Liver (tissue), 9 donors: ENCODE results near the gene COL5A1. TPM values are rescaled to one million over a fixed set of nuclear protein-coding genes. Genes with fewer than 3 reads are reported as not detected.

ENCODE experiments used
- DNase-seq: peaks from one replicate; pipeline ENCODE4 v3.0.0-alpha.2; 2017; ENCODE audit warnings: low spot score
- H3K27ac ChIP-seq, 2 donors: one replicate each; pipeline ENCODE4 v1.7.0; 2013; ENCODE audit warnings: inconsistent platforms in 2 of 2, low read length in 2 of 2, control low read depth in 1 of 2, low read depth in 1 of 2, mild to moderate bottlenecking in 1 of 2
- H3K27me3 ChIP-seq, 4 donors: one replicate each; pipeline versions ENCODE4 v1.6.1 to v1.7.0; 2013; ENCODE audit warnings: low read length in 3 of 4, inconsistent platforms in 1 of 4, mild to moderate bottlenecking in 1 of 4, moderate library complexity in 1 of 4; ENCODE audit not compliant: control insufficient read depth in 4 of 4, insufficient read depth in 4 of 4
- H3K36me3 ChIP-seq, 4 donors: one replicate each; pipeline versions ENCODE4 v1.6.1 to v1.7.0; 2013; ENCODE audit warnings: low read length in 3 of 4, mild to moderate bottlenecking in 3 of 4, low read depth in 1 of 4, moderate library complexity in 1 of 4; ENCODE audit not compliant: control insufficient read depth in 4 of 4, insufficient read depth in 3 of 4
- H3K4me1 ChIP-seq, 4 donors: one replicate each; pipeline versions ENCODE4 v1.6.1 to v1.7.0; 2013; ENCODE audit warnings: low read length in 3 of 4, mild to moderate bottlenecking in 3 of 4, moderate library complexity in 1 of 4; ENCODE audit not compliant: control insufficient read depth in 4 of 4, insufficient read depth in 4 of 4
- H3K4me3 ChIP-seq, 3 donors: one replicate each; pipeline versions ENCODE4 v1.6.1 to v1.7.0; 2013; ENCODE audit warnings: low read length in 3 of 3, control low read depth in 1 of 3, low read depth in 1 of 3, mild to moderate bottlenecking in 1 of 3
- H3K9ac ChIP-seq, 2 donors: one replicate each; pipeline ENCODE4 v1.7.0; 2013; ENCODE audit warnings: low read length in 2 of 2, mild to moderate bottlenecking in 2 of 2, moderate library complexity in 2 of 2, control low read depth in 1 of 2, low read depth in 1 of 2
- H3K9me3 ChIP-seq, 4 donors: one replicate each; pipeline versions ENCODE4 v1.6.1 to v1.7.0; 2013; ENCODE audit warnings: low read length in 3 of 4; ENCODE audit not compliant: control insufficient read depth in 4 of 4
- EGR1 ChIP-seq, 2 donors: IDR thresholded peaks; 2 replicates each; pipeline ENCODE4 v1.6.1; 2016 to 2018; ENCODE audit warnings: antibody characterized with exemption in 2 of 2, low read depth in 2 of 2
- FOXA1 ChIP-seq: IDR thresholded peaks from 2 replicates; pipeline ENCODE4 v1.6.1; 2016; ENCODE audit warnings: antibody characterized with exemption
- FOXA2 ChIP-seq: IDR thresholded peaks from 2 replicates; pipeline ENCODE4 v1.6.1; 2016; ENCODE audit warnings: antibody characterized with exemption
- GABPA ChIP-seq, 2 donors: IDR thresholded peaks in 1 of 2; conservative IDR thresholded peaks in 1 of 2; 2 replicates each; pipeline ENCODE4 v1.6.1; 2016; ENCODE audit warnings: antibody characterized with exemption in 2 of 2, mild to moderate bottlenecking in 1 of 2, moderate library complexity in 1 of 2
- HNF4A ChIP-seq, 2 donors: conservative IDR thresholded peaks; 2 replicates each; pipeline ENCODE4 v1.6.1; 2016; ENCODE audit warnings: antibody characterized with exemption in 2 of 2, mild to moderate bottlenecking in 2 of 2
- HNF4G ChIP-seq: IDR thresholded peaks from 2 replicates; pipeline ENCODE4 v1.6.1; 2016; ENCODE audit warnings: antibody characterized with exemption
- JUND ChIP-seq, 2 donors: IDR thresholded peaks; 2 replicates each; pipeline ENCODE4 v1.6.1; 2016; ENCODE audit warnings: antibody characterized with exemption in 2 of 2
- MAX ChIP-seq: IDR thresholded peaks from 2 replicates; pipeline ENCODE4 v1.6.1; 2016; ENCODE audit warnings: antibody characterized with exemption
- NR2F2 ChIP-seq: IDR thresholded peaks from 2 replicates; pipeline ENCODE4 v1.6.1; 2016; ENCODE audit warnings: antibody characterized with exemption
- RAD21 ChIP-seq, 2 donors: IDR thresholded peaks; 2 replicates each; pipeline ENCODE4 v1.6.1; 2016; ENCODE audit warnings: antibody characterized with exemption in 2 of 2, mild to moderate bottlenecking in 2 of 2
- REST ChIP-seq: IDR thresholded peaks from 2 replicates; pipeline ENCODE4 v1.6.1; 2016; ENCODE audit warnings: antibody characterized with exemption, mild to moderate bottlenecking
- RXRA ChIP-seq, 2 donors: IDR thresholded peaks; 2 replicates each; pipeline ENCODE4 v1.6.1; 2017 to 2018; ENCODE audit warnings: antibody characterized with exemption in 2 of 2, mild to moderate bottlenecking in 1 of 2
- SP1 ChIP-seq: IDR thresholded peaks from 2 replicates; pipeline ENCODE4 v1.6.1; 2018; ENCODE audit warnings: antibody characterized with exemption, mild to moderate bottlenecking
- TAF1 ChIP-seq: conservative IDR thresholded peaks from 2 replicates; pipeline ENCODE4 v1.6.1; 2016; ENCODE audit warnings: antibody characterized with exemption, mild to moderate bottlenecking
- YY1 ChIP-seq: IDR thresholded peaks from 2 replicates; pipeline ENCODE4 v1.6.1; 2016; ENCODE audit warnings: antibody characterized with exemption, mild to moderate bottlenecking
- ZBTB33 ChIP-seq: IDR thresholded peaks from 2 replicates; pipeline ENCODE4 v1.6.1; 2016; ENCODE audit warnings: antibody characterized with exemption
- WGBS: extraction: QIAGEN DNeasy Blood & Tissue Kit; methylation state at CpG from one replicate; pipeline ENCODE4 v1.1.7; 2013; 5-methylcytosine and 5-hydroxymethylcytosine counted together
- polyA plus RNA-seq, 2 donors: library from polyadenylated mRNA; stranded (reverse) in 1 of 2; unstranded in 1 of 2; fragments of 200-250 nt in 1 of 2; fragments of >200 nt in 1 of 2; fragmentation: Nextera tagmentation in 1 of 2; extraction: Ambion mirVana in 1 of 2; gene quantifications; one replicate each; pipeline versions ENCODE4 v1.2.1 to v1.2.3, GENCODE V29; 2013 to 2015
- total RNA-seq, 2 donors: library from RNA; depleted of rRNA; stranded (reverse); fragments of >200 nt; gene quantifications; one replicate each; pipeline ENCODE4 v1.2.3, GENCODE V29; 2014
- TF ChIP-seq, protein P1 (sequence below): IDR thresholded peaks from 2 replicates; pipeline ENCODE4 v1.6.1; 2016; ENCODE audit warnings: antibody characterized with exemption
- TF ChIP-seq, protein P2 (sequence below): fragments of 150-350 bp; IDR thresholded peaks from 2 replicates; pipeline ENCODE4 v1.5.1; 2017; ENCODE audit warnings: improper control_type of control experiment, low read depth, low read length; ENCODE audit not compliant: missing input control
- donor health status: healthy.
- donor health status: healthy.
- donor health status: healthy.
- donor health status: healthy.
- donor health status: healthy.

COL5A1 gene
- total and polyA plus RNA-seq, 4 donors: 0.67 to 15.6 (median 11.2) TPM

DNA sequence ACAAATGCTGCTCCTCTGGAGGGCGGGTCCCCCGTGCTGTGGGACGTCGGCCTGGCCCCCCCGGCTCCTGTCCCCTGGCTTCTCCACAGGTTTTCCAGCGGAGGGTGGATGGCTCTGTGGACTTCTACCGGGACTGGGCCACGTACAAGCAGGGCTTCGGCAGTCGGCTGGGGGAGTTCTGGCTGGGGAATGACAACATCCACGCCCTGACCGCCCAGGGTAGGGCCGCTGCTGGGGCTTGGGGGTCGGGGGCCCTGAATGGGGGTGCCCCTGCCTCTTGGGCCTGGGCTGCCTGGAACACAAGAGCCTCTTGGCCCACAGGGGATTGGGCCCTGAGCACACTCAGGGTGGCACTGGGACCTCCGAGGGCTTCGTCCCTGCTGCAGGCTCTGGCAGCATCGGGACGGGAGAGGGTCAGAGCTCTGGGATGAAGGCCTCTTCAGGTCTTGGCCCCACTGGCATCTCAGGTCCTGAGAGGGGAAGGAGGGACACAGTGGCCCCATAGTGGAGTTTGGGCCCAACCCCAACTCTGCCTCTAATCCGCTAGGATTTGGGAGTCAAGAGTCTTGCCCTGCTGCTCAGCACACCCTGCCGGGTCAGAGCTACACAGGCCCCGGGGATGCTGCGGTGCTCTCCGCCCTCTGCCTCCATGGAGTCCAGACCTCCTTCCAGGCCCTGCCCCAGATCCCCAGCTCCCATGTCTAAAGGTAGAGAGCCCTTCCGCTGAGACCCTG lies 244.2 kb downstream of the COL5A1 start:
- 85% methylated on average over 24 of the region's 24 CpGs for WGBS
- no peak overlapping the region for H3K27ac ChIP-seq
- no peaks in the 10 kb centered on the region for H3K9me3 ChIP-seq
- H3K4me1 ChIP-seq: no peaks in the 10 kb centered on the region
- H3K36me3 ChIP-seq: no peaks in the 10 kb centered on the region
- TF ChIP-seq, protein P1, sequence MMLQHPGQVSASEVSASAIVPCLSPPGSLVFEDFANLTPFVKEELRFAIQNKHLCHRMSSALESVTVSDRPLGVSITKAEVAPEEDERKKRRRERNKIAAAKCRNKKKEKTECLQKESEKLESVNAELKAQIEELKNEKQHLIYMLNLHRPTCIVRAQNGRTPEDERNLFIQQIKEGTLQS: no peak
- TF ChIP-seq REST (no peak), MAX (no peak), TAF1 (no peak), FOXA1 (no peak), EGR1 (IDR thresholded peaks at IDR 0.05; ENCODE audit: low read depth in 2 of 2) (no peak), ZBTB33 (no peak), YY1 (no peak), SP1 (no peak), RAD21 (IDR thresholded peaks at IDR 0.05) (no peak), JUND (IDR thresholded peaks at IDR 0.05) (no peak), HNF4A (conservative IDR thresholded peaks at IDR 0.05) (no peak), FOXA2 (no peak), NR2F2 (no peak), GABPA (IDR thresholded peaks at IDR 0.05 in 1 of 2, conservative IDR thresholded peaks at IDR 0.05 in 1 of 2) (no peak), HNF4G (no peak), RXRA (IDR thresholded peaks at IDR 0.05) (no peak)
- TF ChIP-seq, protein P2, sequence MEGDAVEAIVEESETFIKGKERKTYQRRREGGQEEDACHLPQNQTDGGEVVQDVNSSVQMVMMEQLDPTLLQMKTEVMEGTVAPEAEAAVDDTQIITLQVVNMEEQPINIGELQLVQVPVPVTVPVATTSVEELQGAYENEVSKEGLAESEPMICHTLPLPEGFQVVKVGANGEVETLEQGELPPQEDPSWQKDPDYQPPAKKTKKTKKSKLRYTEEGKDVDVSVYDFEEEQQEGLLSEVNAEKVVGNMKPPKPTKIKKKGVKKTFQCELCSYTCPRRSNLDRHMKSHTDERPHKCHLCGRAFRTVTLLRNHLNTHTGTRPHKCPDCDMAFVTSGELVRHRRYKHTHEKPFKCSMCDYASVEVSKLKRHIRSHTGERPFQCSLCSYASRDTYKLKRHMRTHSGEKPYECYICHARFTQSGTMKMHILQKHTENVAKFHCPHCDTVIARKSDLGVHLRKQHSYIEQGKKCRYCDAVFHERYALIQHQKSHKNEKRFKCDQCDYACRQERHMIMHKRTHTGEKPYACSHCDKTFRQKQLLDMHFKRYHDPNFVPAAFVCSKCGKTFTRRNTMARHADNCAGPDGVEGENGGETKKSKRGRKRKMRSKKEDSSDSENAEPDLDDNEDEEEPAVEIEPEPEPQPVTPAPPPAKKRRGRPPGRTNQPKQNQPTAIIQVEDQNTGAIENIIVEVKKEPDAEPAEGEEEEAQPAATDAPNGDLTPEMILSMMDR: no peak
- H3K4me3 ChIP-seq: no peak overlapping the region
- H3K27me3 ChIP-seq: no peaks in the 10 kb centered on the region
- DNase-seq: peak; percentile 30
- H3K9ac ChIP-seq: no peak overlapping the region
